HCT116 (cell line): ENCODE measurements around the gene SEPHS2. TPM values are rescaled to one million over a fixed set of nuclear protein-coding genes. Genes with fewer than 3 reads are reported as not detected.

ENCODE experiments used
- ATAC-seq: fragments of 200-7000 bp; cut with Tn5 transposase; 2 replicates; pipeline ENCODE4 v1.9.1; 2020; ENCODE audit warnings: mild to moderate bottlenecking, moderate library complexity
- BruUV-seq: library from RNA; stranded (reverse); fragments of 400-500 nt; replicated peaks from 2 replicates; lab custom pipeline; 2021; lab: Mats Ljungman, UMichigan
- CTCF ChIA-PET: fragments of 300-600 bp; sonication (Branson Sonifier 250); formaldehyde crosslinking; loops from one replicate; lab custom pipeline; 2021; ENCODE audit warnings: antibody characterized with exemption; lab: Charles Lee
- POLR2A ChIA-PET: fragments of 300-600, 350-600 bp; sonication (Branson Sonifier 250); formaldehyde crosslinking; loops from one replicate; lab custom pipeline; 2021; ENCODE audit warnings: antibody characterized with exemption; lab: Charles Lee
- RAD21 ChIA-PET, 2 experiments: fragments of 300-600 bp; sonication (Branson Sonifier 250); formaldehyde crosslinking; loops; one replicate each; lab custom pipeline; 2023; ENCODE audit warnings: low total read pairs in 2 of 2; ENCODE audit not compliant: uncharacterized antibody in 2 of 2, unreplicated experiment in 2 of 2, low non-redundant PET in 1 of 2; lab: Charles Lee
- DNase-seq: peaks from one replicate; pipeline ENCODE4 v3.0.0-alpha.2; 2010; ENCODE audit warnings: low read depth, low spot score
- H2AFZ ChIP-seq: fragments of 200-600 bp; shearing (Covaris generic), sonication (generic); 2 replicates; pipeline ENCODE4 v1.6.1; 2017; ENCODE audit warnings: low read depth, mixed run types, mixed read lengths, antibody characterized with exemption, low read length; ENCODE audit not compliant: poor library complexity, severe bottlenecking
- H3K27ac ChIP-seq: 2 replicates; pipeline ENCODE4 v1.5.1; 2012; ENCODE audit warnings: low read depth, low read length
- H3K27me3 ChIP-seq: fragments of 200-600 bp; sonication (generic); 2 replicates; pipeline ENCODE4 v1.6.1; 2016; ENCODE audit warnings: mixed run types, low read length, mixed read lengths; ENCODE audit not compliant: insufficient read depth
- H3K36me3 ChIP-seq, 2 experiments: fragments of 200-500 bp in 1 of 2; fragments of 200-600 bp in 1 of 2; sonication (Bioruptor generic) in 1 of 2; sonication (generic) in 1 of 2; 2 replicates each; pipeline versions ENCODE4 v1.5.1 to v1.6.1; 2014 to 2016; ENCODE audit warnings: low read length in 2 of 2, inconsistent platforms in 1 of 2, mixed read lengths in 1 of 2, mixed run types in 1 of 2; ENCODE audit not compliant: insufficient read depth in 2 of 2, control insufficient read depth in 1 of 2
- H3K4me1 ChIP-seq, 2 experiments: fragments of 200-600 bp in 1 of 2; sonication (generic) in 1 of 2; 2 replicates each; pipeline versions ENCODE4 v1.5.1 to v1.6.1; 2012 to 2017; ENCODE audit warnings: low read length in 2 of 2, inconsistent platforms in 1 of 2, mild to moderate bottlenecking in 1 of 2, mixed read lengths in 1 of 2, mixed run types in 1 of 2, moderate library complexity in 1 of 2; ENCODE audit not compliant: insufficient read depth in 2 of 2, control insufficient read depth in 1 of 2
- H3K4me2 ChIP-seq: fragments of 200-600 bp; sonication (generic); 2 replicates; pipeline ENCODE4 v1.6.1; 2017; ENCODE audit warnings: mixed run types, low read length, mixed read lengths
- H3K4me3 ChIP-seq, 2 experiments: fragments of 200-600 bp in 1 of 2; sonication (generic) in 1 of 2; replicated peaks in 1 of 2; 2 replicates each; pipeline ENCODE4 v1.5.1; 2011 to 2016; ENCODE audit warnings: low read length in 2 of 2, control low read depth in 1 of 2, low read depth in 1 of 2, mild to moderate bottlenecking in 1 of 2, mixed read lengths in 1 of 2, mixed run types in 1 of 2
- H3K79me2 ChIP-seq: fragments of 200-600 bp; sonication (generic); 2 replicates; pipeline ENCODE4 v1.6.1; 2017; ENCODE audit warnings: mild to moderate bottlenecking, mixed run types, low read length, moderate library complexity, mixed read lengths; ENCODE audit not compliant: insufficient read depth
- H3K9ac ChIP-seq: fragments of 200-600 bp; sonication (generic); 2 replicates; pipeline ENCODE4 v1.6.1; 2016; ENCODE audit warnings: low read length, mixed read lengths
- H3K9me2 ChIP-seq: fragments of 200-600 bp; sonication (generic), shearing (Covaris generic); 2 replicates; pipeline ENCODE4 v1.6.1; 2017; ENCODE audit warnings: mixed run types, mild to moderate bottlenecking, moderate library complexity; ENCODE audit not compliant: insufficient read depth
- H3K9me3 ChIP-seq, 2 experiments: fragments of 200-500 bp in 1 of 2; fragments of 200-600 bp in 1 of 2; sonication (Bioruptor generic) in 1 of 2; sonication (generic) in 1 of 2; 2 replicates each; pipeline ENCODE4 v1.6.1; 2014 to 2017; ENCODE audit warnings: low read length in 2 of 2, mixed read lengths in 2 of 2, inconsistent platforms in 1 of 2, low read depth in 1 of 2, mild to moderate bottlenecking in 1 of 2, mixed run types in 1 of 2, moderate library complexity in 1 of 2; ENCODE audit not compliant: control insufficient read depth in 1 of 2, insufficient read depth in 1 of 2
- H4K20me1 ChIP-seq: fragments of 200-600 bp; sonication (generic), shearing (Covaris generic); 2 replicates; pipeline ENCODE4 v1.6.1; 2017; ENCODE audit warnings: mixed run types, mild to moderate bottlenecking, moderate library complexity; ENCODE audit not compliant: insufficient read depth
- CBX3 ChIP-seq: IDR thresholded peaks from 2 replicates; pipeline ENCODE4 v1.6.1; 2012; ENCODE audit warnings: low read depth
- CEBPB ChIP-seq: IDR thresholded peaks from 2 replicates; pipeline ENCODE4 v1.6.1; 2012; ENCODE audit warnings: low read depth
- EGR1 ChIP-seq: IDR thresholded peaks from 2 replicates; pipeline ENCODE4 v1.6.1; 2012; ENCODE audit warnings: low read depth
- ELF1 ChIP-seq: IDR thresholded peaks from 2 replicates; pipeline ENCODE4 v1.6.1; 2012; ENCODE audit warnings: low read depth, borderline replicate concordance
- EZH2 ChIP-seq: fragments of 200-600 bp; sonication (generic); IDR thresholded peaks from 2 replicates; pipeline ENCODE4 v1.6.1; 2017; ENCODE audit warnings: antibody characterized with exemption, mixed run types
- EZH2phosphoT487 ChIP-seq: fragments of 200-600 bp; IDR thresholded peaks from 2 replicates; pipeline ENCODE4 v1.6.1; 2018; ENCODE audit warnings: antibody characterized with exemption, borderline replicate concordance
- POLR2A ChIP-seq: IDR thresholded peaks from 2 replicates; pipeline ENCODE4 v1.7.0; 2011; ENCODE audit warnings: borderline replicate concordance; ENCODE audit not compliant: insufficient read depth, insufficient read length; ENCODE audit errors: extremely low read depth
- POLR2AphosphoS5 ChIP-seq: IDR thresholded peaks from 2 replicates; pipeline ENCODE4 v1.6.1; 2011; ENCODE audit warnings: mild to moderate bottlenecking, low read depth, low read length, moderate library complexity
- TCF7L2 ChIP-seq: IDR thresholded peaks from 2 replicates; pipeline ENCODE4 v1.7.0; 2011; ENCODE audit warnings: borderline replicate concordance, inconsistent platforms; ENCODE audit not compliant: insufficient read depth, insufficient read length; ENCODE audit errors: extremely low read depth
- YY1 ChIP-seq: IDR thresholded peaks from 2 replicates; pipeline ENCODE4 v1.6.1; 2011; ENCODE audit warnings: low read length, low read depth, moderate library complexity, mild to moderate bottlenecking; ENCODE audit not compliant: insufficient replicate concordance; ENCODE audit errors: extremely low read depth
- ZFX ChIP-seq: fragments of 450-650 bp; IDR thresholded peaks from 2 replicates; pipeline ENCODE4 v1.6.1; 2017
- intact Hi-C: fragments of 100-400 bp; cut with micrococcal nuclease; formaldehyde crosslinking; loops from 2 replicates; pipeline ENCODE4 v1.10.0; 2022
- total RNA-seq: library from RNA; stranded (reverse); gene quantifications from one replicate; pipeline ENCODE4 v1.2.1, GENCODE V29; 2021; ENCODE audit not compliant: unreplicated experiment
- TF ChIP-seq, protein P1 (sequence below): IDR thresholded peaks from 2 replicates; pipeline ENCODE4 v1.6.1; 2011; ENCODE audit warnings: mild to moderate bottlenecking, low read length, moderate library complexity; ENCODE audit not compliant: insufficient replicate concordance; ENCODE audit errors: extremely low read depth
- TF ChIP-seq, protein P2 (sequence below): IDR thresholded peaks from 2 replicates; pipeline ENCODE4 v1.6.1; 2012; ENCODE audit warnings: low read depth
- TF ChIP-seq, protein P3 (sequence below), 3 experiments: fragments of 200-600 bp in 1 of 3; sonication (generic) in 1 of 3; IDR thresholded peaks in 2 of 3; conservative IDR thresholded peaks in 1 of 3; 2 replicates each; pipeline ENCODE4 v1.5.1; 2012 to 2017; ENCODE audit warnings: low read depth in 2 of 3, low read length in 2 of 3, antibody characterized with exemption in 1 of 3, borderline replicate concordance in 1 of 3, control low read depth in 1 of 3, mild to moderate bottlenecking in 1 of 3, mixed read lengths in 1 of 3, mixed run types in 1 of 3, moderate library complexity in 1 of 3; ENCODE audit not compliant: insufficient read depth in 1 of 3
- TF ChIP-seq, protein P4 (sequence below): IDR thresholded peaks from 2 replicates; pipeline ENCODE4 v1.6.1; 2012

Gene SEPHS2
- total RNA-seq, 1 experiment from 2014 or later, result 51.3 TPM

DNA sequence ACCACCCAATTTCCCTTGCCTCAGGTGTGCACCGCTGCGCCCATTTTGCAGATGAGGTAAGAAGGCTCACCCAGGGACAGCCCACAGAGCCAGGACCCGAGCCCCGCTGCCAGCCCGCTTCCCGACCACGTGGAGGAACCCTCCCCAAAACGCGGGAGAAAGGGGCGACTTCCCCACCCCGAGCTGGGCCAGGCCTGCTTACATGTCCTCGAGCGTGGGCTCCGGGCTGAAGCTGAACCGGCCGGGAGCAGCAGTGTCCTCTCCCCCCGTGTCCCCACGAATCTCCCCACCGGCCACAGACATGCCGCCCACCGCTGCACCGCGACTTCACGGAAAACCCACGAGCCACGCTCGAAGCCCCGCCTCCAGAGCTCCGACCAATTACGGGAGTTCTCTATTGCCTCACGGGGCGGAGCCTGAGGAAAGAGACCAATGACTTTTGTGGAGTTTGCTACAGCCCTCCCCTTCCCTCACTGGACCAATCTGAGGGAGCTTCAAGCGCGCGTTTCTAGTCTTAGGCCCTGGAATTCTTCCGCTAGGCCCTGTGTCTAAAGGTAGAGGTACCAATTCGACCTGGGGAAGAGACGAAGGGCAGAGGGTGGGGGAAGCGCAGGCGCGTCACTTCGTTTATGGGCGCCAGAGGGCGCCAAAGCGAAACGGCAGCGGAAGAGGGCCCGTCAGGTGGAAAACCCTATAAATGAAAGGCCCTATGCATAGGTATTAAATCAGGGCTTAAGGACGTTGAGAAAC lies 15.8 kb downstream of the SEPHS2 start, which contains the start of gene DCTPP1 (continued):
- peak; percentile 73 for TF ChIP-seq YY1
- no peak for TF ChIP-seq EZH2phosphoT487
- TF ChIP-seq EGR1, result no peak

DNA sequence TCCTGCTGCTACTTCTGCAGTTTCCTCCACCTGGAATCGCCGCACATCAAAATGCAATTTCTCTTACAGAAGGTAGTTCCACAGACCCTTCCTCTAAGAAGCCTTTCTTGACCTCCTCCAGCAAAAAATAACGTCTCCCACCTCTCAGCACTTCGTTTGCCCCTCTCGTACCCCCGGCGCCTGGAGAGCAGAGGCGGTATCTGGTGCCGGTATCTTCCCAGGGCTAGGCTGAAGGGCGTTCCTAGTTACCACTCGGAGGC lies 16.3 kb downstream of the SEPHS2 start:
- peak overlapping the region; percentile 89 to 94 for H3K4me3 ChIP-seq
- H3K4me1 ChIP-seq, result peaks cover 8 to 29% of the 10 kb centered on the region in 2 experiments
- peak overlapping the region; percentile 89 for H3K4me2 ChIP-seq
- intact Hi-C loops, result no loop called here
- H3K79me2 ChIP-seq, result peaks cover 53% of the 10 kb centered on the region
- POLR2A ChIA-PET, result interaction anchor here (0.5 to 1.6 kb wide), 15 partner anchors 11 to 507 kb away, joined by 3 to 15 read pairs (median 4); partner anchors contain the start of genes PRR14, SEPHS2, ZNF48 and ZNF689
- TF ChIP-seq ELF1 (no peak), TCF7L2 (no peak), POLR2AphosphoS5 (no peak), ZFX (no peak), POLR2A (no peak), YY1 (no peak), CEBPB (no peak), EZH2 (no peak), CBX3 (no peak)
- TF ChIP-seq, protein P1, sequence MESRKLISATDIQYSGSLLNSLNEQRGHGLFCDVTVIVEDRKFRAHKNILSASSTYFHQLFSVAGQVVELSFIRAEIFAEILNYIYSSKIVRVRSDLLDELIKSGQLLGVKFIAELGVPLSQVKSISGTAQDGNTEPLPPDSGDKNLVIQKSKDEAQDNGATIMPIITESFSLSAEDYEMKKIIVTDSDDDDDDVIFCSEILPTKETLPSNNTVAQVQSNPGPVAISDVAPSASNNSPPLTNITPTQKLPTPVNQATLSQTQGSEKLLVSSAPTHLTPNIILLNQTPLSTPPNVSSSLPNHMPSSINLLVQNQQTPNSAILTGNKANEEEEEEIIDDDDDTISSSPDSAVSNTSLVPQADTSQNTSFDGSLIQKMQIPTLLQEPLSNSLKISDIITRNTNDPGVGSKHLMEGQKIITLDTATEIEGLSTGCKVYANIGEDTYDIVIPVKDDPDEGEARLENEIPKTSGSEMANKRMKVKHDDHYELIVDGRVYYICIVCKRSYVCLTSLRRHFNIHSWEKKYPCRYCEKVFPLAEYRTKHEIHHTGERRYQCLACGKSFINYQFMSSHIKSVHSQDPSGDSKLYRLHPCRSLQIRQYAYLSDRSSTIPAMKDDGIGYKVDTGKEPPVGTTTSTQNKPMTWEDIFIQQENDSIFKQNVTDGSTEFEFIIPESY, result no peak
- TF ChIP-seq, protein P2, sequence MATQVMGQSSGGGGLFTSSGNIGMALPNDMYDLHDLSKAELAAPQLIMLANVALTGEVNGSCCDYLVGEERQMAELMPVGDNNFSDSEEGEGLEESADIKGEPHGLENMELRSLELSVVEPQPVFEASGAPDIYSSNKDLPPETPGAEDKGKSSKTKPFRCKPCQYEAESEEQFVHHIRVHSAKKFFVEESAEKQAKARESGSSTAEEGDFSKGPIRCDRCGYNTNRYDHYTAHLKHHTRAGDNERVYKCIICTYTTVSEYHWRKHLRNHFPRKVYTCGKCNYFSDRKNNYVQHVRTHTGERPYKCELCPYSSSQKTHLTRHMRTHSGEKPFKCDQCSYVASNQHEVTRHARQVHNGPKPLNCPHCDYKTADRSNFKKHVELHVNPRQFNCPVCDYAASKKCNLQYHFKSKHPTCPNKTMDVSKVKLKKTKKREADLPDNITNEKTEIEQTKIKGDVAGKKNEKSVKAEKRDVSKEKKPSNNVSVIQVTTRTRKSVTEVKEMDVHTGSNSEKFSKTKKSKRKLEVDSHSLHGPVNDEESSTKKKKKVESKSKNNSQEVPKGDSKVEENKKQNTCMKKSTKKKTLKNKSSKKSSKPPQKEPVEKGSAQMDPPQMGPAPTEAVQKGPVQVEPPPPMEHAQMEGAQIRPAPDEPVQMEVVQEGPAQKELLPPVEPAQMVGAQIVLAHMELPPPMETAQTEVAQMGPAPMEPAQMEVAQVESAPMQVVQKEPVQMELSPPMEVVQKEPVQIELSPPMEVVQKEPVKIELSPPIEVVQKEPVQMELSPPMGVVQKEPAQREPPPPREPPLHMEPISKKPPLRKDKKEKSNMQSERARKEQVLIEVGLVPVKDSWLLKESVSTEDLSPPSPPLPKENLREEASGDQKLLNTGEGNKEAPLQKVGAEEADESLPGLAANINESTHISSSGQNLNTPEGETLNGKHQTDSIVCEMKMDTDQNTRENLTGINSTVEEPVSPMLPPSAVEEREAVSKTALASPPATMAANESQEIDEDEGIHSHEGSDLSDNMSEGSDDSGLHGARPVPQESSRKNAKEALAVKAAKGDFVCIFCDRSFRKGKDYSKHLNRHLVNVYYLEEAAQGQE, result no peak
- TF ChIP-seq, protein P3, sequence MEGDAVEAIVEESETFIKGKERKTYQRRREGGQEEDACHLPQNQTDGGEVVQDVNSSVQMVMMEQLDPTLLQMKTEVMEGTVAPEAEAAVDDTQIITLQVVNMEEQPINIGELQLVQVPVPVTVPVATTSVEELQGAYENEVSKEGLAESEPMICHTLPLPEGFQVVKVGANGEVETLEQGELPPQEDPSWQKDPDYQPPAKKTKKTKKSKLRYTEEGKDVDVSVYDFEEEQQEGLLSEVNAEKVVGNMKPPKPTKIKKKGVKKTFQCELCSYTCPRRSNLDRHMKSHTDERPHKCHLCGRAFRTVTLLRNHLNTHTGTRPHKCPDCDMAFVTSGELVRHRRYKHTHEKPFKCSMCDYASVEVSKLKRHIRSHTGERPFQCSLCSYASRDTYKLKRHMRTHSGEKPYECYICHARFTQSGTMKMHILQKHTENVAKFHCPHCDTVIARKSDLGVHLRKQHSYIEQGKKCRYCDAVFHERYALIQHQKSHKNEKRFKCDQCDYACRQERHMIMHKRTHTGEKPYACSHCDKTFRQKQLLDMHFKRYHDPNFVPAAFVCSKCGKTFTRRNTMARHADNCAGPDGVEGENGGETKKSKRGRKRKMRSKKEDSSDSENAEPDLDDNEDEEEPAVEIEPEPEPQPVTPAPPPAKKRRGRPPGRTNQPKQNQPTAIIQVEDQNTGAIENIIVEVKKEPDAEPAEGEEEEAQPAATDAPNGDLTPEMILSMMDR (IDR thresholded peaks at IDR 0.05 in 2 of 3, conservative IDR thresholded peaks at IDR 0.05 in 1 of 3; ENCODE audit: borderline replicate concordance in 1 of 3, insufficient read depth in 1 of 3, low read depth in 2 of 3, low read length in 2 of 3), result no peak
- TF ChIP-seq, protein P4, sequence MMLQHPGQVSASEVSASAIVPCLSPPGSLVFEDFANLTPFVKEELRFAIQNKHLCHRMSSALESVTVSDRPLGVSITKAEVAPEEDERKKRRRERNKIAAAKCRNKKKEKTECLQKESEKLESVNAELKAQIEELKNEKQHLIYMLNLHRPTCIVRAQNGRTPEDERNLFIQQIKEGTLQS, result no peak
- peak overlapping the region; percentile 66 for H3K27ac ChIP-seq
- H2AFZ ChIP-seq, result no peak overlapping the region
- no peaks in the 10 kb centered on the region for H4K20me1 ChIP-seq
- TSS peak; percentile 65 for BruUV-seq
- H3K36me3 ChIP-seq, result peaks cover 6 to 30% of the 10 kb centered on the region in 2 experiments; a peak in 3 of 4 replicates
- ATAC-seq, result no peak; the same call in 1 of the 2 replicates
- H3K27me3 ChIP-seq, result no peaks in the 10 kb centered on the region
- H3K9me3 ChIP-seq, result no peaks in the 10 kb centered on the region
- H3K9ac ChIP-seq, result peak overlapping the region; percentile 96
- RAD21 ChIA-PET, result interaction anchor here (0.6 to 1.6 kb wide), 12 partner anchors 11 to 221 kb away, joined by 3 to 18 read pairs (median 4); partner anchors contain the start of genes CD2BP2 (in 1 of the 2), PRR14 (in 1 of the 2), ZNF688 (in 1 of the 2) and ZNF747 (in 1 of the 2)
- CTCF ChIA-PET, result interaction anchor here (0.6 to 2.4 kb wide), 45 partner anchors 10 to 524 kb away, joined by 3 to 52 read pairs (median 5); partner anchors contain the start of genes FBRS, PRR14, TBC1D10B and TBX6
- no peak for DNase-seq
- no peaks in the 10 kb centered on the region for H3K9me2 ChIP-seq
